Ovary (tissue), 9 donors: Measurements from ENCODE around the gene LCN1. TPM values are rescaled to one million over a fixed set of nuclear protein-coding genes. Genes with fewer than 3 reads are reported as not detected.

Source experiments
- DNase-seq, 5 donors: peaks; one replicate each; pipeline ENCODE4 v3.0.0-alpha.2; 2019 to 2020
- H3K27ac ChIP-seq, 2 donors: fragments of 200-600 bp; one replicate each; pipeline versions ENCODE4 v1.5.1 to v1.8.0; 2019 to 2022
- H3K27me3 ChIP-seq: fragments of 200-600 bp; one replicate; pipeline ENCODE4 v1.8.0; 2022
- H3K36me3 ChIP-seq: fragments of 200-600 bp; sonication (generic); one replicate; pipeline ENCODE4 v1.5.1; 2019
- H3K4me1 ChIP-seq: one replicate; pipeline ENCODE4 v1.8.1; 2013; ENCODE audit warnings: mild to moderate bottlenecking, moderate library complexity; ENCODE audit not compliant: insufficient read depth
- H3K4me3 ChIP-seq: fragments of 200-600 bp; sonication (generic); one replicate; pipeline ENCODE4 v1.5.1; 2017
- H3K9me3 ChIP-seq, 2 donors: fragments of 200-600 bp in 1 of 2; sonication (generic) in 1 of 2; one replicate each; pipeline versions ENCODE4 v1.5.1 to v1.8.1; 2013 to 2019; ENCODE audit warnings: mild to moderate bottlenecking in 1 of 2, moderate library complexity in 1 of 2
- CTCF ChIP-seq, 3 donors: fragments of 450-650 bp in 2 of 3; fragments of 200-600 bp in 1 of 3; IDR thresholded peaks; one replicate each; pipeline versions ENCODE4 v1.5.1 to v1.8.0; 2016 to 2022; ENCODE audit warnings: antibody characterized with exemption in 3 of 3, mild to moderate bottlenecking in 1 of 3
- EP300 ChIP-seq: sonication (generic); formaldehyde crosslinking; IDR thresholded peaks from one replicate; pipeline ENCODE4 v1.6.1; 2017; ENCODE audit warnings: antibody characterized with exemption
- POLR2A ChIP-seq: fragments of 450-650 bp; IDR thresholded peaks from one replicate; pipeline ENCODE4 v1.6.1; 2017; ENCODE audit warnings: antibody characterized with exemption, mild to moderate bottlenecking, moderate library complexity
- WGBS, 3 donors: extraction: QIAGEN DNeasy Blood & Tissue Kit in 1 of 3; methylation state at CpG; one replicate each; pipeline versions ENCODE4 v1.1.5 to v1.1.7; 2013 to 2017; 5-methylcytosine and 5-hydroxymethylcytosine counted together
- intact Hi-C, 4 donors: fragments of 100-400 bp; cut with DNase I; formaldehyde crosslinking; loops; one replicate each; pipeline versions ENCODE4 v1.11.0 to v1.15.1; 2022 to 2023
- polyA plus RNA-seq, 2 donors: library from polyadenylated mRNA; stranded (reverse); fragments of 200-250 nt in 1 of 2; fragments of 350-450 nt in 1 of 2; fragmentation: Illumina TruSeq in 1 of 2; extraction: RNeasy Lipid Tissue Mini Kit (QIAGEN cat#74804) in 1 of 2; gene quantifications; one replicate each; pipeline ENCODE4 v1.2.3, GENCODE V29; 2013 to 2014
- total RNA-seq, 7 donors: library from RNA; depleted of rRNA in 2 of 7; stranded (reverse); fragments of >200 nt in 2 of 7; fragmentation: NEBNext Ultra II Directional in 3 of 7; extraction: Animal tissue kit (Norgen Biotek cat#: 25700) in 3 of 7; gene quantifications; one replicate each; pipeline versions ENCODE4 v1.1.0 to v1.2.4, GENCODE V29; 2016 to 2023
- donor health status: DM: no; HTN: no; CAD: no; lungs with moderate emphysema.
- donor health status: DM: no; HTN: no; CAD: no.
- donor health status: Bipolar disorder and iron deficiency.
- donor health status: DM: yes; HTN: yes; CAD: no.
- donor health status: DM: no; HTN: no; CAD: no.
- donor health status: DM: yes; HTN: yes; CAD: no.

LCN1 gene
- total and polyA plus RNA-seq, 9 donors = 2.3 to 5.3 TPM; not detected in 7

GRCh38 chr9:135485385-135485784, 35.9 kb upstream of the LCN1 start:
- Histone ChIP-seq H3K27me3 (no peaks in the 10 kb centered on the region), H3K9me3 (no peaks in the 10 kb centered on the region), H3K4me3 (no peak overlapping the region), H3K36me3 (no peaks in the 10 kb centered on the region), H3K27ac (no peak overlapping the region), H3K4me1 (peaks cover 4% of the 10 kb centered on the region)
- intact Hi-C loops = no loop called here
- TF ChIP-seq POLR2A = no peak
- TF ChIP-seq EP300 = no peak
- TF ChIP-seq CTCF (IDR thresholded peaks at IDR 0.05) = no peak
- WGBS, 3 donors = 93 to 96% (median 95%) methylated on average over 25 of the region's 25 CpGs
- no peak for DNase-seq

- WGBS, 3 donors = 82 to 91% (median 85%) methylated on average over 21 of the region's 21 CpGs
These were observed 35.4 kb upstream of the LCN1 start for GRCh38 chr9:135485832-135486231.

GRCh38 chr9:135486267-135487065, 34.8 kb upstream of the LCN1 start:
- Histone ChIP-seq H3K27ac (no peak overlapping the region), H3K4me3 (no peak overlapping the region), H3K4me1 (no peaks in the 10 kb centered on the region), H3K27me3 (no peaks in the 10 kb centered on the region), H3K9me3 (no peaks in the 10 kb centered on the region), H3K36me3 (no peaks in the 10 kb centered on the region)
- TF ChIP-seq EP300 (no peak), CTCF (IDR thresholded peaks at IDR 0.05) (no peak), POLR2A (no peak)
- no peak for DNase-seq
- 90 to 93% (median 90%) methylated on average over 33 of the region's 33 CpGs for WGBS, 3 donors
- intact Hi-C loops = no loop called here

More at GRCh38 chr9:135485832-135486231, 35.4 kb upstream of the LCN1 start:
- Histone ChIP-seq H3K4me3 (no peak overlapping the region), H3K27me3 (no peaks in the 10 kb centered on the region), H3K36me3 (no peaks in the 10 kb centered on the region), H3K4me1 (peaks cover 1% of the 10 kb centered on the region), H3K27ac (no peak overlapping the region), H3K9me3 (no peaks in the 10 kb centered on the region)
- no peak for TF ChIP-seq EP300
- no peak for TF ChIP-seq CTCF (IDR thresholded peaks at IDR 0.05)
- no peak for TF ChIP-seq POLR2A
- intact Hi-C loops = no loop called here
- no peak for DNase-seq

GRCh38 chr9:135487281-135488012, 33.8 kb upstream of the LCN1 start:
- Histone ChIP-seq H3K4me3 (no peak overlapping the region), H3K36me3 (no peaks in the 10 kb centered on the region), H3K4me1 (no peaks in the 10 kb centered on the region), H3K27ac (no peak overlapping the region), H3K27me3 (no peaks in the 10 kb centered on the region), H3K9me3 (no peaks in the 10 kb centered on the region)
- intact Hi-C loops = no loop called here
- no peak for DNase-seq
- WGBS, 3 donors = 91 to 95% (median 91%) methylated on average over 35 to 40 of the region's 40 CpGs
- TF ChIP-seq EP300 (no peak), CTCF (IDR thresholded peaks at IDR 0.05) (no peak), POLR2A (no peak)
